HepG2 (cell line): ENCODE measurements around the gene LUM. TPM values are rescaled to one million over a fixed set of nuclear protein-coding genes. Genes with fewer than 3 reads are reported as not detected.

Experiments used
- ATAC-seq: fragments of 200-7000 bp; cut with Tn5 transposase; 3 replicates; pipeline ENCODE4 v1.9.1; 2020; ENCODE audit warnings: mild to moderate bottlenecking, moderate library complexity
- BruUV-seq: library from RNA; stranded (reverse); fragments of 400-500 nt; replicated peaks from 2 replicates; lab custom pipeline; 2021; lab: Mats Ljungman, UMichigan
- CTCF ChIA-PET: fragments of 300-600 bp; formaldehyde crosslinking; extraction: SDS; loops from one replicate; lab custom pipeline; 2021; ENCODE audit warnings: low total read pairs, inconsistent platforms, low intra/inter-chr PET ratio; lab: Yijun Ruan, JAX
- POLR2A ChIA-PET: fragments of 350-600 bp; sonication (Branson Sonifier 250); formaldehyde crosslinking; loops from one replicate; lab custom pipeline; 2020; ENCODE audit warnings: antibody characterized with exemption, inconsistent platforms; lab: Yijun Ruan, JAX
- DNase-seq: peaks from one replicate; pipeline ENCODE4 v3.0.0-alpha.2; 2015; ENCODE audit warnings: low spot score
- FAIRE-seq: peaks from 3 replicates; lab custom pipeline; 2011; peaks lifted over from hg19 to GRCh38; lab: Jason Lieb, UNC
- H2AFZ ChIP-seq: one replicate; pipeline ENCODE4 v1.6.1; 2011; ENCODE audit warnings: low read length, inconsistent platforms
- H3K27ac ChIP-seq: fragments of 300-600 bp; 3 replicates; pipeline ENCODE4 v1.8.0; 2011; ENCODE audit warnings: mixed run types, mild to moderate bottlenecking, mixed read lengths, low read length, inconsistent platforms; ENCODE audit not compliant: insufficient read depth; ENCODE audit errors: extremely low read length
- H3K27me3 ChIP-seq, 2 experiments: fragments of 200-600 bp in 1 of 2; 2 replicates in 1 of 2; 3 replicates in 1 of 2; pipeline versions ENCODE4 v1.6.0 to v1.8.0; 2011; ENCODE audit warnings: low read length in 2 of 2, mild to moderate bottlenecking in 2 of 2, moderate library complexity in 2 of 2, inconsistent platforms in 1 of 2; ENCODE audit not compliant: insufficient read depth in 2 of 2, control insufficient read depth in 1 of 2
- H3K36me3 ChIP-seq, 2 experiments: fragments of 200-600 bp in 1 of 2; replicated peaks in 1 of 2; 2 replicates in 1 of 2; 3 replicates in 1 of 2; pipeline versions ENCODE4 v1.5.1 to v1.8.0; 2011; ENCODE audit warnings: low read length in 2 of 2, inconsistent platforms in 1 of 2; ENCODE audit not compliant: insufficient read depth in 2 of 2, control insufficient read depth in 1 of 2
- H3K4me1 ChIP-seq: 2 replicates; pipeline ENCODE4 v1.5.1; 2012; ENCODE audit warnings: low read length, inconsistent platforms; ENCODE audit not compliant: insufficient read depth
- H3K4me2 ChIP-seq: 2 replicates; pipeline ENCODE4 v1.6.0; 2011; ENCODE audit warnings: low read depth, low read length, inconsistent platforms
- H3K4me3 ChIP-seq, 3 experiments: fragments of 200-600 bp in 1 of 3; sonication (generic), shearing (Covaris generic) in 1 of 3; replicated peaks in 1 of 3; 2 replicates each; pipeline ENCODE4 v1.5.1; 2011 to 2016; ENCODE audit warnings: low read length in 3 of 3, inconsistent platforms in 2 of 3, low read depth in 2 of 3, mild to moderate bottlenecking in 2 of 3, control low read depth in 1 of 3, mixed read lengths in 1 of 3; ENCODE audit not compliant: insufficient read depth in 1 of 3
- H3K79me2 ChIP-seq: one replicate; pipeline ENCODE4 v1.6.1; 2011; ENCODE audit warnings: low read length, inconsistent platforms; ENCODE audit not compliant: insufficient read depth
- H3K9ac ChIP-seq: 2 replicates; pipeline ENCODE4 v1.6.0; 2011; ENCODE audit warnings: mild to moderate bottlenecking, low read depth, low read length, inconsistent platforms; ENCODE audit not compliant: insufficient read depth
- H3K9me3 ChIP-seq: 2 replicates; pipeline ENCODE4 v1.5.1; 2012; ENCODE audit warnings: mild to moderate bottlenecking, low read length
- H4K20me1 ChIP-seq: 2 replicates; pipeline ENCODE4 v1.6.0; 2011; ENCODE audit warnings: inconsistent platforms, mild to moderate bottlenecking, low read length, moderate library complexity; ENCODE audit not compliant: insufficient read depth
- ELF3 ChIP-seq: IDR thresholded peaks from 2 replicates; pipeline ENCODE4 v1.6.1; 2016; ENCODE audit warnings: missing genetic modification reagents, missing compliant biosample characterization
- FUBP1 ChIP-seq: sonication (generic); formaldehyde crosslinking; IDR thresholded peaks from 2 replicates; pipeline ENCODE4 v1.5.1; 2020; ENCODE audit warnings: missing genetic modification reagents, mild to moderate bottlenecking, borderline replicate concordance
- LBX2 ChIP-seq: sonication (generic); formaldehyde crosslinking; IDR thresholded peaks from 2 replicates; pipeline ENCODE4 v1.5.0; 2020; ENCODE audit warnings: missing genetic modification reagents, mild to moderate bottlenecking, borderline replicate concordance
- MAZ ChIP-seq, 2 experiments: sonication (generic) in 1 of 2; formaldehyde crosslinking in 1 of 2; IDR thresholded peaks; 2 replicates each; pipeline versions ENCODE4 v1.5.0 to v1.6.1; 2012 to 2020; ENCODE audit warnings: low read depth in 2 of 2, mild to moderate bottlenecking in 2 of 2, borderline replicate concordance in 1 of 2, improper control_type of control experiment in 1 of 2, low read length in 1 of 2, missing genetic modification reagents in 1 of 2, moderate library complexity in 1 of 2
- SMAD3 ChIP-seq: sonication (generic); formaldehyde crosslinking; IDR thresholded peaks from 2 replicates; pipeline ENCODE4 v1.4.0; 2020; ENCODE audit warnings: missing genetic modification reagents
- ZNF33A ChIP-seq: sonication (generic); formaldehyde crosslinking; IDR thresholded peaks from 2 replicates; pipeline ENCODE4 v1.5.1; 2020; ENCODE audit warnings: missing genetic modification reagents, mild to moderate bottlenecking, moderate library complexity, borderline replicate concordance
- WGBS: methylation state at CpG from one replicate; pipeline ENCODE4 v1.1.6; 2017; ENCODE audit warnings: low lambda C conversion rate; 5-methylcytosine and 5-hydroxymethylcytosine counted together
- in situ Hi-C: cut with HindIII; loops from 2 replicates; pipeline ENCODE4 v1.10.0; 2017; ENCODE audit warnings: low pct_unique_long_range_greater_than_20kb; ENCODE audit not compliant: extremely low pct_ligation_motif_present
- intact Hi-C: fragments of 100-400 bp; cut with micrococcal nuclease; formaldehyde crosslinking; loops from one replicate; pipeline ENCODE4 v1.10.0; 2022; ENCODE audit not compliant: unreplicated experiment
- polyA plus RNA-seq, 8 experiments: library from polyadenylated mRNA; depleted of rRNA in 3 of 8; stranded (reverse) in 7 of 8; unstranded in 1 of 8; fragments of >200 nt; fragmentation: Illumina TruSeq in 4 of 8; extraction: Trizol in 4 of 8; gene quantifications; 2 replicates each; pipeline versions ENCODE4 v1.2.1 to v1.2.3, GENCODE V29; 2011 to 2016; ENCODE audit warnings: low read depth in 4 of 8, missing spikeins in 1 of 8, mixed read lengths in 1 of 8; ENCODE audit not compliant: insufficient read depth in 1 of 8
- total RNA-seq, 5 experiments: library from RNA; depleted of rRNA; stranded (reverse); fragments of >200 nt; fragmentation: Illumina TruSeq; extraction: Trizol; gene quantifications; 2 replicates each; pipeline ENCODE4 v1.2.3, GENCODE V29; 2016; ENCODE audit warnings: low read depth in 1 of 5

The LUM gene
- total and polyA plus RNA-seq, 2 of the 13 experiments (the other 11 are each of a cell fraction or from before 2014, with no cell fraction given) = not detected

DNA sequence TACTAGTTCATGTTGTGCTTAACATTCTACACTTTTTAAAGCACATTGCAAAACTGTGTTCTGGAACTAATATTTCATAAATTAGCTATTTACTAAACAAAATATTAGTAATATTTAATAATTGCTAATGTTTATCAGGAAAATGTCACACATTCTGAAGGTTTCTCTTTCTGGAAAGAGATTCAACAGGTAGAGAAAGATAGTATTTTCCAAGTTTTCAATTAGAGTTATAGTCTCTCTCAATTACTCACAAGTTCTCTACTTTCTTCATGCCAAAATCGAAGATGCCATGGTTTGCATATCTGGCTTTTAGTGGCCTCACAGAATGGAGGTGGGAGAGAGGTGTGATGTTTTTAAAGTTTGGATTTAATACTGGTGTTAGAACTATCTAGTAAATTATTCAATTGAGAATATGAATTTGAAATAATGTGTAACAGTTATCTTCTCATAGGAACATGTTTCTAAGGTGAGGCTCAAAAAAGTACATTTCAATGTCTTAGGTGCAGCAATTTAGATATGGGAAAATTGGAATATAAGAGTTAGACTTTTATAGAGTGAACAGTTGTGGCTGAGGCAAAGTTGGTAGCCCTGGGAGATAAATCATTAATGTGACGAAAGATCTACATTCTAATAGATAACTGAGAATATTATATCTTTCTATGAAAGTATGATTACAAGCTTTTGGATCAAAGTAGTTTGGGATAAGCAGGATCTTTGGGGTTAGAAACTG, 1.5 kb downstream of the LUM start:
- no TSS peak for BruUV-seq
- no peak for ATAC-seq
- H3K27ac ChIP-seq = no peak overlapping the region
- ChIA-PET CTCF (interaction anchor here (1.4 kb wide), 1 partner anchor 132 kb away, joined by 6 read pairs; no protein-coding TSS in a partner anchor), POLR2A (no interaction called here)
- H3K79me2 ChIP-seq = no peaks in the 10 kb centered on the region
- H3K4me3 ChIP-seq = no peak overlapping the region
- in situ Hi-C loops = loop anchor here (10.0 kb wide), 1 partner anchor 125 kb away; no protein-coding TSS in a partner anchor
- no peak overlapping the region for H3K9ac ChIP-seq
- H4K20me1 ChIP-seq = no peaks in the 10 kb centered on the region
- intact Hi-C loops = loop anchor here (1.0 kb wide), 1 partner anchor 131 kb away; no protein-coding TSS in a partner anchor
- H3K4me2 ChIP-seq = no peak overlapping the region
- 3% methylated on average over 2 of the region's 2 CpGs for WGBS
- H3K4me1 ChIP-seq = no peaks in the 10 kb centered on the region
- FAIRE-seq = no peak
- no peaks in the 10 kb centered on the region for H3K36me3 ChIP-seq
- H2AFZ ChIP-seq = no peak overlapping the region
- no peaks in the 10 kb centered on the region for H3K9me3 ChIP-seq
- no peaks in the 10 kb centered on the region for H3K27me3 ChIP-seq
- DNase-seq = no peak
- no peak for TF ChIP-seq LBX2 (CRISPR knock-in tag)
- no peak for TF ChIP-seq FUBP1
- TF ChIP-seq ELF3 (CRISPR knock-in tag) = no peak
- no peak for TF ChIP-seq SMAD3 (CRISPR knock-in tag)
- TF ChIP-seq ZNF33A (CRISPR knock-in tag) = no peak
- no peak for TF ChIP-seq MAZ (IDR thresholded peaks at IDR 0.05; ENCODE audit: borderline replicate concordance, low read depth, low read length)
- no peak for TF ChIP-seq MAZ (CRISPR knock-in tag; IDR thresholded peaks at IDR 0.05; ENCODE audit: low read depth)
